Left renal pelvis (tissue), 4 donors: ENCODE measurements around the gene GHRHR. TPM values are rescaled to one million over a fixed set of nuclear protein-coding genes. Genes with fewer than 3 reads are reported as not detected.

ENCODE experiments used
- polyA plus RNA-seq, 4 donors: library from polyadenylated mRNA; unstranded; fragments of 120-200 nt; gene quantifications; one replicate each; pipeline ENCODE4 v1.2.1, GENCODE V29; 2013; ENCODE audit not compliant: insufficient read length in 4 of 4

The GHRHR gene
- polyA plus RNA-seq, 4 donors = 0.20 to 0.40 (median 0.23) TPM; not detected in 1

Other genes with a start within 250 kb of the GHRHR start
- gene INMT, start 211.8 kb upstream of the GHRHR start, polyA plus RNA-seq = 10 to 100 TPM in 1 of 4 donors, 1 to 10 TPM in 3; 1.4 to 25.9 (median 2.4) TPM
- 10 to 100 TPM; 10.2 to 13.4 (median 10.6) TPM for gene MINDY4, start 192.5 kb upstream of the GHRHR start, polyA plus RNA-seq
- 100 to 1,000 TPM in 3 of 4 donors, 10 to 100 TPM in 1; 39.4 to 221 (median 159) TPM for gene AQP1, start 52.1 kb upstream of the GHRHR start, polyA plus RNA-seq
- gene ADCYAP1R1, start 88.4 kb downstream of the GHRHR start, polyA plus RNA-seq = 1 to 10 TPM in 2 of 4 donors, under 1 TPM in 2; 0.73 to 3.6 (median 1.0) TPM